ENCODE data around the gene FNBP1L. TPM values are rescaled to one million over a fixed set of nuclear protein-coding genes. Genes with fewer than 3 reads are reported as not detected.
"Not testable (repeated sequence)": the region's sequence is repeated elsewhere in the genome, so short reads cannot be mapped to it uniquely, and the experiment has no call there.

The FNBP1L gene
- total RNA-seq, 1 donor from 2014 or later = 50.0 TPM

DNA sequence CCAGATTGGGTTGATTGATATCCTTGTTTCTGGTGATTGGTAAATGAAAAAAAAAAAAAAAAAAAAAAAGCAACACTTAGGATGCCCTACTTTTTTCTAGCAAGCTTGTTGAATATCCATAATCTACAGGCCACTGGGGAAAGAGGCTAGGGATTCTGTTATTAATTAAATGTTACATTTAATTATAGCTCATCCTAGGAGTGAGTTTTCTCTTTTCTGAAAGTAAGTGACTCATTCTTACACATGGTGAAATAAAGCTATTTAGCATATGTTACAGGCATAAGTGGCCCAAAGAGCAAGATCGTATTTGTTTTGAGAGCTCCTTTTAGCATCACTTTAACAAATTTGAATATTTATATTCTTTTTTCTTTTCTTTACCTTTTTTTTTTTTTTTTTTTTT lies 94.5 kb downstream of the FNBP1L start:
- no peak for TF ChIP-seq CTCF (IDR thresholded peaks at IDR 0.05)
- Histone ChIP-seq H3K27me3 (no peaks in the 10 kb centered on the region), H3K9me3 (no peaks in the 10 kb centered on the region), H3K4me1 (no peaks in the 10 kb centered on the region), H3K27ac (no peak overlapping the region), H3K4me3 (no peak overlapping the region), H3K36me3 (peaks cover 4% of the 10 kb centered on the region)
- intact Hi-C loops (cut with DNase I) = no loop called here
- ATAC-seq (no peak), DNase-seq (no peak)

DNA sequence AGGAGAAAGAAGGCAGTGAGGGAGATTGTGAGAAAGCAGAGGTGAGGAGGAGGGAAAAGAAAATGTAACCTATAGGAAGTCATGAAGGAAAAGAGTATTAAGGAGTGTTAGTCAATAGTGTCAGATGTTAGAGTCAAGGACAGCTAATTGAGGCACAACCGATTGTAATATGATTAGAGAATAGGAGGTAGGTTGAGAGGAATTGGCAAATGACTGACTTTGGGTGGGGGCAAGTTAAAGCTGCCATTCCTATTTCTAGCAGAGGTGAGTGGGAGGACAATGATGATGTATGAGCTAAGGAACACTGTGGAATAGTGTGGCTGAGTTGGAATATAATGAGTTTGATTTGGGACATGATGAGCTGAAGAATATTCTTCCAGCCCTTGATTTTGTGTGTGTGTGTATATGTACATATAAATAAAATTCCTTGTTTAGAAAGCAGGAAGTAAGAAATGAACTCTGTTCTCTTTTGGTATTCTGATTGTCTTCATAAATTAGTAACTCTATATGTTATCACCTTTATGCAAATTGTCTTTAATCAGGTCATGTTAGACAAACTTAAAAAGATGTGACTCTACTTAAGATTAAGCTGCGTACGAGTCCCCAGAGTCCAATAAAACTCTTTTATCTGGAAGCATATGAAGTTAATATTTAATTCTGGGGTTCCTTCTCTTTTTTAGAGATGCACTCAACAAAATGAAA lies 98.4 kb downstream of the FNBP1L start:
- Histone ChIP-seq H3K27ac (no peak overlapping the region), H3K36me3 (peaks cover 12% of the 10 kb centered on the region), H3K27me3 (no peaks in the 10 kb centered on the region), H3K4me1 (no peaks in the 10 kb centered on the region), H3K4me3 (no peak overlapping the region), H3K9me3 (no peaks in the 10 kb centered on the region)
- TF ChIP-seq CTCF (IDR thresholded peaks at IDR 0.05) = no peak
- no peak for DNase-seq
- no peak for ATAC-seq
- intact Hi-C loops (cut with DNase I) = no loop called here

- no peak overlapping the region for H3K4me3 ChIP-seq
- no peak overlapping the region for H3K27ac ChIP-seq
- peaks cover 25% of the 10 kb centered on the region for H3K4me1 ChIP-seq
- DNase-seq (no peak), ATAC-seq (no peak)
- no peaks in the 10 kb centered on the region for H3K27me3 ChIP-seq
- no peaks in the 10 kb centered on the region for H3K9me3 ChIP-seq
- intact Hi-C loops (cut with DNase I) = no loop called here
- H3K36me3 ChIP-seq = peaks cover 12% of the 10 kb centered on the region
- no peak for TF ChIP-seq CTCF (IDR thresholded peaks at IDR 0.05)
These were observed 101.2 kb downstream of the FNBP1L start for GRCh38 chr1:93549131-93549530.

- peak; percentile 29 for ATAC-seq
- Histone ChIP-seq H3K4me1 (peaks cover 28% of the 10 kb centered on the region), H3K27me3 (no peaks in the 10 kb centered on the region), H3K36me3 (peaks cover 12% of the 10 kb centered on the region), H3K27ac (no peak overlapping the region), H3K4me3 (no peak overlapping the region), H3K9me3 (no peaks in the 10 kb centered on the region)
- no peak for DNase-seq
- intact Hi-C loops (cut with DNase I) = no loop called here
- TF ChIP-seq CTCF (IDR thresholded peaks at IDR 0.05) = no peak
These were observed 101.9 kb downstream of the FNBP1L start for GRCh38 chr1:93549811-93550210.

DNA sequence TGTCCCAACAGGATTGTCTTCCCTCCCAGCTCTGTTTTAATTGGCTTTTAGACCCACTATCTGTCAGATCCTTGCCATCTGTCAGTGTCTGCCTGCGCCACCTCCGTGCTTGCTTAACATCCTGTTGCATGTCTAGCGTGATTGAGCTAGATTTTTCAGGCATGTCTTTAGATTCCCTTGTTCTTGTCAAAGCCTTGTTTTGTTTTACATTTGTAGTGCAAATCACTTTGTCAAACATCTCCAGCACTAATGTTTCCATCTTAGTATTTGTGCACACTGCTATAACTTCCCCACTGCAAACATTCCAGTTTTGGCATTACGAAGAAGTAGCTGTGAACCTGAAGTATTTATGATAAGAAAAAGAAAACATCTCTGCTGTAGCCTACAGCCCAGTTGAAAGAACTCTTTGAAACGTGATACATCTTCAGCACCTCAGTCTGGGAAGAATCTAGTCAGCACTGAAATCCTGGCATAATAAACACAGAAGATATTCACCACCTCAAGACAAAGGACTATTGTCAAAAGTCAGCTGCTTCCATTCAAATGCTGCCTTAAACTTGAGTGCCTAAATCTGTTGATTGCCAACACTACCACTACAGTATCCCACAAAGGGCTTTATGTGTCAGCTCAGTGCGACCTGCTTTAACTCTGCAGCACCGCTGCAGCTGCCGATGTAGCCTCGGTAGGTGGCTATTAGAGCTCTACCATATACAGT lies 105.0 kb downstream of the FNBP1L start:
- H3K4me3 ChIP-seq = no peak overlapping the region
- no peaks in the 10 kb centered on the region for H3K9me3 ChIP-seq
- ATAC-seq (peak; percentile 44), DNase-seq (no peak)
- H3K4me1 ChIP-seq = peaks cover 35% of the 10 kb centered on the region
- H3K36me3 ChIP-seq = peaks cover 6% of the 10 kb centered on the region
- intact Hi-C loops (cut with DNase I) = no loop called here
- H3K27ac ChIP-seq = peak overlapping the region; percentile 78
- no peaks in the 10 kb centered on the region for H3K27me3 ChIP-seq
- no peak for TF ChIP-seq CTCF (IDR thresholded peaks at IDR 0.05)

DNA sequence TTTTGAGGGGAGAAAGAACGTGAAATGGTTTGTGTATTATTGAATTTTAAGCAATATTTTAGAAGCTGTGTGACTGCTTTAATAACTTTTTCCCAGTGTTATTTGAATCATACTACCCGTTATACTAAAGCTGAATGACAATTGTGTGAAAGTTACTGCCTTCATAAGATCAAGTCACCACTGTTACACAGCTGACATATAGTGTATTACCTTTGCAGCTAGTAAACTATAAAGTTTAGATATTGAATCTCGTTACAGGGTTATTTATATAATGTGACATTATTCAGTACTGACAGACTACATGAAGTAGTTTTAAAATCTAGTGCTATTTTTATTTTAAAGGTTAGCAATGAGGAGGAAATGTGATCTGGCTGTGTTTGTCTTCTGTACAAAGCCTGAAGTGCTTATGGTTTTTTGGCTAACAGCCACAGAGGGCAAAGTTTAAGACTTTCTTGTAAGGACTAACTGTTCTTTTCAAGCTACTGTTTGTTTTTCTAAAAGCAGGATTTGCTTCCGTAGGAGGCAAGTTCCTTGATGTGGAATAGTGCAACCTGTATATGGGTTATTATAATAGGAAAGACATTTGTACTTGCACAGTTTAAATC lies 106.1 kb downstream of the FNBP1L start:
- H3K9me3 ChIP-seq; H3K4me3 ChIP-seq; H3K27me3 ChIP-seq; H3K36me3 ChIP-seq; DNase-seq; intact Hi-C loops (cut with DNase I): not testable (repeated sequence)
- Histone ChIP-seq H3K27ac (peak overlapping the region; percentile 78), H3K4me1 (peaks cover 35% of the 10 kb centered on the region)
- peak; percentile 82 for ATAC-seq
